Islet of Langerhans (tissue), 1 donor: ENCODE data around the gene RAB9A.
"Not testable (repeated sequence)": the region's sequence is repeated elsewhere in the genome, so short reads cannot be mapped to it uniquely, and the experiment has no call there.

Source experiments
- FAIRE-seq: peaks from one replicate; lab custom pipeline; 2011; peaks lifted over from hg19 to GRCh38; lab: Jason Lieb, UNC

RAB9A gene

DNA sequence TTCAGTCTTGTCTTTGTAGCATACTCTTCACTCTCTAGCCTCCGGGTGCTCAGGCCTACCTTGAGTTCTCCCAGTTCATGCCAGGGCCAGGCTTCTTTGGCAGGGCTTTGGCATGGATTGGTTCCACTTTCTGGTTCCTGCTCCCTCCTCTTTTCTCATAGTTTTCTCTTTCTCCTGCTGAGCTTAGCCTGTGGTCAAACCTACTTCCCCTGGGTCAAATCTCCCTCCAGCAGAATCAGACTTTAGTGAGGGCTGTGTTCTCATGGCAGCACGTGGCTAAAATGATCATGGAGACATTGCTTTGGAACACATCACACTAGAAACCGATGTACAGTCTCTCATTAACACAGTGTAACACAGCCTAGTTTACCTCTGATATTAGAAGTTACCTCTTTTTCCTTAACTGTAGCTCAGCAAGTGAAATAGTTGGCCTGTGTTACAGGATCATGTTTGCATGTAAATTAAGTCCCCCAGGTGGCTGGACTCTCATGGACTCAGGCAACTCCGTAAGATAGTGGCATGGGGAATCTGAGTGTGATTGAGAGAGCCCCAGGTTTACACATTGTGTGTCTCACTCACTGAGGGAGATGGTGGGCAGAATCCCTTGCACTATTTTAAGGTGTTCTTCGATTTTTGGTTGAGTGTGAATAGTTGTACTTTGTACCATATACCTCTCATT, 13.3 kb downstream of the RAB9A start:
- FAIRE-seq, result no peak

DNA sequence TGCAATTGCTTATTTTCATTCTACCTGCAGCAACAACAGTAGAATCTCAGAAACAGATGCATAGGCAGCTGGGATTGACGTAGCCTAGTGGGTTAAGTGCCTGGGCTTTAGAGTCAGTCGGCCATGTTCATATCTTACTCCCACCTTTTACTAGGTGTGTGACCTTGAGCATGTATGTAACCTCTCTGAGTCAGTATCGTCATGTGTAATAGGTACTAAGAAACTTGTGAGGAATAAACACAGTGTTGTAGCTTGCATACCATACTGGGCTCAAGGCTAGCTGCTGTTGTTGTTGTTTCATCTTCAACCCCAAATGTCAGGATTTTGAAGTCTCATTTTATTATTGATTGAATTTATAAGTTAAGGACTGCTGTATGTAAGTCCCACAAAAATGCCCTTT, 14.2 kb downstream of the RAB9A start:
- FAIRE-seq, result no peak

DNA sequence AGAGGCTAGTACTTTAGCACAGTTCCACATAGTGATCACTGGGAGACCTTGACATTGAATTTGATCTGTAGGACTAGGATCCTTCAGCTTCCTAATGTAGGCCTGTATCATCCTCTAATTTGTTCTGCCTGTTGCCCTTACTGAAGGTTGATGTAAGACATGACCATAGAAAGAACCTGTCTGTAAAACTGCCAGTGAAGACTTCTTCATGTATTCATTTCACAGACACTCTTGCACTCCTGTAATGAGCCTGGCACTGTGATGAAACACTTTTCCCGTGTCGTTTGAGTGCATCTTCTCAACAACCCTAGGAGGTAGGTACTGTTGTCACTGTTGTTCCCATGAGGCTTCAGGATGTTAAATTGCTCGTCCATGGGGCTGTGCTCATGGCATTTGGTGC, 14.7 kb downstream of the RAB9A start:
- no peak for FAIRE-seq

DNA sequence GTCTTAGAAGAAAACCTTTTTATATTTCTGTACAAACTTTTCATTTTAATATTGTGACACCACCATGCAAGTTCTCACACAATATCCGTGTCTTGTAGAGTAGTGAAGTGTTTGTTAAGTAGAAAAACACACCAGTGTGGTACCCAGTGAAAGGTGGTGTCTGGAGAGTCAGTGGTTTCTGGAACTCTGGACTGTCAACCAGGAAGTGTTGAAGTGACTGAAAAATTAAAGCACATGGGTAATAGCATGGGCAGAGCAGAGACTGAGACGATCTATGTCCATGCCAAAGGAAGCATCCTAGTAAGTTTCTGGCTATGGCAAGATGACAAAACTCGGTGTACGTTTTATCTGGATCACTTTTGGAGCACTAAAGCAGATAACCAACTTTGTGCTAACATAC, 22.2 kb downstream of the RAB9A start:
- FAIRE-seq, result no peak

DNA sequence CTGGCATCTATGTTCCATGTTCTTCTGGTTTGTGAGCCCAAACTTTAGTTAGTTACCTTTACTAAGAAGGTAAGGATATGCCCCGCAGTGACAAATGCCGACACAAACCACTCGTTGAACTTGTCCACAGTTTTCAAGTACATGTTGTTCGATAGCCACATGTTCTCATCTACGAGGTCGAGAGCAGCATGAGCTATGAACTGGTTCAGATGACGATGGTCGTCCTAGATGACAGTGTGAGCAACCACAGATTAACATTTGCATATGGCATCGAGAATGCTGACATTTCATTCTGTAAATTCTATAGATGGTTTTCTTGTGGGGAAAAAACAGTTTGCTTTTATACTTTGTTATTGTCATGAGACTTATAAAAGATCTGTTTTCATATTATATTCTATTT, 27.5 kb downstream of the RAB9A start:
- peak; percentile 68 for FAIRE-seq

DNA sequence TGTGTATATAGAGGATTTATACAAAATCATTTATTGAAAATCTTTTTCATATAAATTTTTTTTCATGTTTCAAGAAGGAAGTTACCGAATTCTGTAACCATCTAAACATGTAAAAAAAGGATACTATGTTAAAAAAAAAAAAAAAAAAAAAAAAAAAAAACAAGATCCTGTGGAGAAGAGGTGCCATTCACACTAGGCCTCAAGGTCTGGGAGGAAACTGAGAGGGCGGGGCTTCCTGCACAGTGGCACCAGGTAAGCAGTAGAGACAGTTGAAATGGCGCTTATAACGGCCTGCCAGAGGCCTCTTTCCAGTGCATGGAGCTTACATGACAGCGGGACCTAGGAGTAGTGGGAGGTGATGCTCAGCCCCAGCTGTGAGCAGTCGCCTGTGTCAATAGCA, 28.0 kb downstream of the RAB9A start:
- FAIRE-seq, result no peak

DNA sequence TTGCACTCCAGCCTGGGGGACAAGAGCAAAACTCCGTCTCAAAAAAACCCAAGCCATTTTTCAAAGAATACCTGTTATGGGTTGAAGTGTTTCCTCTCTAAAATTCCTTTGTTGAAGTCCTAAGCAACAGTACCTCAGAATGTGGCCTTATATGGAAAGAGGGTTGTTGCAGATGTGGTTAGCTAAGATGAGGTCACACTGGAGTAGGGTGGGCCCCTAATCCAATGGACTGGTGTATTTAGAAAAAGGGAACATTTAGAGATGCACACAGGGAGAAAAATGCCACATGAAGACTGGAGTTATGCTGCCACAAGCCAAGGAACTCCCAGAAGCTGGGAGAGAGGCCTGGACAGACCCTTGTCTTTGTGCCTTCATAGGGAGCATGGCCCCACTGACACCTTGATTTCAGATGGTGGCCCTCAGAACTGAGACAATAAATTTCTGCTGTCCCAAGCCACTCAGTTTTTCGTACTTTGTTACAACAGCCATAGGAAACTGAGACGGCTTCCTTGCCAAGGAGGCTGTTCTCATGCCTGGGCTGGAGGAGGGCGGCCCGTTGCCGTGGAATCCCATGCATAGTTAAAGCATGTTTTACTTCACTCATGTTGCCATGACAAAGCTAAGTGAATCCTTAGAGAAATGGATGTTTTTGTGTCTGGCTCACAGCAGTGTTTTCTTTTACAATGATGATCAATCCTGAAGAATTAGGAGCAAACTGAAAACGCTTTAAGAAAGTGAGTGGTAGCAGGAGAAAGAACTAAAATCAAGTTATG, 29.0 kb downstream of the RAB9A start:
- FAIRE-seq, result no peak

DNA sequence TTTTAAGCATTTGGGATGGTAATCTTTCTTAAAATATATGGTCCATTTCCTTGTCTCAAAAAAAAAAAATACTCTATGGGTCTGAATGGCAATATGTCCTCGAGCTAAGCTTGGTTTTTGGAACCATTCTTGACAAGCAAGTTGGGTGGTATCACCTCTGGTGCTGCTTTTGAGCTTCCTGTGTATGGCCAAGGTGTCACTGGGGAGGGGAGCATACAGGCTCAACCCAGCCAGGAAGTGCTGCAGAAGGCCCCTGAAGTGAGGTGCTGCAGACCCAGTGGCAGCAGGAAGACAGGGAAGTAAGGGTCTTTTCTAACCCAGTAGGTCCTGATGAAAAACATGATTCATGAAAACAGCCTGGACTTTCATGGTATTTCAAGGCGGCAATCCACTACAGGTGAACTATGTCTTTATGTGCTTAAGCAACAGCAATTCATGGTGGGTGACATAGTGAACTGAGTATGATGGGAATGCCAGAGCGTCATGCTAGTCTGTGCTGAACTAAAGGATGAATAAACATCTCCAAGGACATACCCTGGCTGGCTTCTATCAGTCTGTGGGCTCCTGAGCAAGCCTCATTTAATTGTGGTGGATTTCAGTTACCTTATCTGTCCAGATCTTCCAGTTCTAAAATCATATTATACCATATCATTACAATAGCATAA, 30.4 kb downstream of the RAB9A start:
- FAIRE-seq, result no peak

DNA sequence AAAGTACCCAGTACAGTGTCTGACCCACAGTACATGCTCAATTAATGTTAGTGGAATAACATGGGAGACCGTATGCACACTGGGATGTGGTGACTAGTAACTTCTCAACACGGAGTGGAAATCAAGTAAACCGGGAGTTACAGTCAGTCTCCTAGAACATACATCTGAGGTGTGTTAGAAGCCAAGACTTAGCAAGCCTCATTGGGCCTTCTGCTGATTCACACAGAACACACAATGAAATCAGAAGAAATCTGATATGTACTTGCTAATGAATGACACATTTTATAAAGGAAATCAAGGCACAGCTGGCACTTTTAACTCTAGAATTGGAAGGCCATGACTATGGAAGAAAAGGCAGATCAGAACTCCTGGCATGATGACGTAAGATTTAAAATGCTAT, 32.4 kb downstream of the RAB9A start:
- no peak for FAIRE-seq

DNA sequence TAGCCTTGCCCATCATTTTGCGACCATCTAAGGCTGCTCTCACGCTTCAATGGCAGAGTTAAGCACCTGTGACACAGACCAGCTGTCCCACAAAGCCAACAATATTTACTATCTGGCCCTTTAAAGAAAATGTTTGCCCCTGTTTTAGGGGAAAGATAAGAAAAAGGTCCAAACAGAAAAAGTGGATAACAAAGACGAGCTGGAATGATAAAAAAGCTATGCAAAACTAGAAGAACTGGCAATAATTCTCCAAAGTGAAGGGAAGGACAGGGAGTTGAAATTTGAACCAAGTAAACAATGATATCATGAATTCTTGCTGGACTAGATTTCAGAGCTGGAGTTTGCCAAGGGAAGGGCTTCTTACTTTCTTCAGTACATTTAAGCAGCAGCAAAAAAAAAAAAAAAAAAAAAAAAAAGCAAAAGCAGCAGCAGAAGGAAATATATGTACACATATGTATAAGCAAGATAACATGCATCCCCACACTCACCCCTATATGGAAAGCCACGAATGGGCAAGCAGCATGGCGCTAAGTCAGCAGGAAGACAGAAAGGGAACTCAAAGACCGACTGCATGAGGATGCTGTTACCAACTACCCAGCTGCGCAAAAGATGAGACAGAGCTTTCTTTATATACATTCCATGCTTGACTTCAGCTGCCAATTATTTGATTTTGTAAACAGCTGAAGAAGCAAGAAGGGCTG, 33.0 kb downstream of the RAB9A start:
- FAIRE-seq, result no peak

DNA sequence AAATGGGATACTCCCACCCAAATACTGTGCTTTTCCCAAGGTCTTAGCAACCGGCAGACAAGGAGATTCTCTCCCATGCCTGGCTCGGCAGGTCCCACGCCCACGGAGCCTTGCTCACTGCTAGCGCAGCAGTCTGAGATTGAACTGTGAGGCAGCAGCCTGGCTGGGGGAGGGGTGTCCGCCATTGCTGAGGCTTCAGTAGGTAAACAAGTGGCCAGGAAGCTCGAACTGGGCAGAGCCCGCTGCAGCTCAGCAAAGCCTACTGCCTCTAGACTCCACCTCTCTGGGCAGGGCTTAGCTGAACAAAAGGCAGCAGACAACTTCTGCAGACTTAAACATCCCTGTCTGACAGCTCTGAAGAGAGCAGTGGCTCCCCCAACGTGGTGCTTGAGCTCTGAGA, 36.0 kb downstream of the RAB9A start:
- FAIRE-seq, result not testable (repeated sequence)

DNA sequence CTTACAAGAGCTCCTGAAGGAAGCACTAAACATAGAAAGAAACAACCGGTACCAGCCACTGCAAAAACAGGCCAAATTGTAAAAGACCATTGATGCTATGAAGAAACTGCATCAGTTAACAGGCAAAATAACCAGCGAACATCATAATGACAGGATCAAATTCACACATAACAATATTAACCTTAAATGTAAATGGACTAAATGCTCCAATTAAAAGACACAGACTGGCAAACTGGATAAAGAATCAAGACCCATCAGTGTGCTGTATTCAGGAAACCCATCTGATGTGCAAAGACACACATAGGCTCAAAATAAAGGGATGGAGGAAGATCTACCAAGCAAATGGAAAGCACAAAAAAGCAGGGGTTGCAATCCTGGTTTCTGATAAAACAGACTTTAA, 37.7 kb downstream of the RAB9A start:
- FAIRE-seq, result not testable (repeated sequence)

DNA sequence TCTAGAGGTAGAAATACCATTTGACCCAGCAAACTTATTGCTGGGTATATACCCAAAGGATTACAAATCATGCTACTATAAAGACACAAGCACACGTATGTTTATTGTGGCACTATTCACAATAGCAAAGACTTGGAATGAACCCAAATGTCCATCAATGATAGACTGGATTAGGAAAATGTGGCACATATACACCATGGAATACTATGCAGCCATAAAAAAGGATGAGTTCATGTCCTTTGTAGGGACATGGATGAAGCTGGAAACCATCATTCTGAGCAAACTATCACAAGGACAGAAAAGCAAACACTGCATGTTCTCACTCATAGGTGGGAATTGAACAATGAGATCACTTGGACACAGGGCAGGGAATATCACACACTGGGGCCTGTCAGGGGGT, 41.6 kb downstream of the RAB9A start:
- FAIRE-seq, result not testable (repeated sequence)

DNA sequence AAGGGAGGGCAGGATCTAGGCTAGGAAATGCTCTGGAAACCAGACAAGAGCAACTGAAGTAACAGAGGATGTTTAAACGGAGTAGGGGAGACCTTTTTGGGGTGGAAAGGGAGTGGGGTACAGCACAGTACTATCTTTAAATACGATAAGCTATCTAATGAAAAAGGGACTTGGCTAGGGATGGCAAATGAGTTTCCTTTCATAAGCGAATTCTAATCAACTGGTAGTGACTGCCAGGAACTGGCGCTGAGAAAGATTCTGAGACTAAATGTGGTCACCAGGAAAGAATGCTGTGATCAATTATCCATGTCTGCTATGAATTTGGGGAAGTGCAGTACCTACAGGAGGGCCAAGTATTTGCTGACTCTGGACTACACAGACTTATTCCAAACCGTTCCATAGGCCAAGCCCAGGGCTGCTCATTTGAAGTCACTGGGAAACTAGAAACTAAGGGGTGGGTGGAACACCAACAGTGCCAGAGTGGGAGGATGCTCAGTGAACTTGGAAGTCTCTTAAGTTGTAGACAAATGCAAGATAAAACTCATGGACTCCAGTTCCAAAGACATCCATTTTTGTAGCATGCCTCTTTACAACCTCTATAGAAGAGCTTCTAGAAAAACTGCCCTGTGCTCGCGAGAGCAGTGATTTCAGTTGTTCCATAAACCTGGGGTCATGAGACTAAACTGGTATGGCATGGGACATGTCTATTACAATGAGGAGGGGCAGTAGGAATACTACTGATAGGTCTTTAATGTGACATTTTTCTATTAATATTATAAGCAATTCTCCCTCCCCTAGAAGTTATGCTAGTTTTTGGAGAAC, 43.5 kb downstream of the RAB9A start:
- FAIRE-seq, result no peak

DNA sequence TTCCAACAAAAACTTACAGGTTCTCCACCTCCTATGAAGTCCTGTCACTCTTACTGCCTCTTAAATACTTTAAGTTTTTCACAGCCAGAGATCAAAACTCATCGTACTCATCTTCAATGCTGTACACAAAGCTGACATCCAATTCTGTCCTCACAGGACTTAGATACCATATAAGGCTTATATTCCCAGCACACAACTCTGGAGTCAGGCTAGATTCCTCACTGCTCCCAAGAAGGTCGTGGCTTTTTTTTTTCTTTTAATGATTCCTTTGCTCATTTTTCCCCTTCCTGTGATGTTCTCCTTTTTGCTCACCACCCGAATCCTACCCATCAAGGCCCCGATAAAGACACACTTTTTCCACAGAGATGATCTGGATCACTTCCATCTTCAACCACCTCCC, 44.6 kb downstream of the RAB9A start:
- no peak for FAIRE-seq

DNA sequence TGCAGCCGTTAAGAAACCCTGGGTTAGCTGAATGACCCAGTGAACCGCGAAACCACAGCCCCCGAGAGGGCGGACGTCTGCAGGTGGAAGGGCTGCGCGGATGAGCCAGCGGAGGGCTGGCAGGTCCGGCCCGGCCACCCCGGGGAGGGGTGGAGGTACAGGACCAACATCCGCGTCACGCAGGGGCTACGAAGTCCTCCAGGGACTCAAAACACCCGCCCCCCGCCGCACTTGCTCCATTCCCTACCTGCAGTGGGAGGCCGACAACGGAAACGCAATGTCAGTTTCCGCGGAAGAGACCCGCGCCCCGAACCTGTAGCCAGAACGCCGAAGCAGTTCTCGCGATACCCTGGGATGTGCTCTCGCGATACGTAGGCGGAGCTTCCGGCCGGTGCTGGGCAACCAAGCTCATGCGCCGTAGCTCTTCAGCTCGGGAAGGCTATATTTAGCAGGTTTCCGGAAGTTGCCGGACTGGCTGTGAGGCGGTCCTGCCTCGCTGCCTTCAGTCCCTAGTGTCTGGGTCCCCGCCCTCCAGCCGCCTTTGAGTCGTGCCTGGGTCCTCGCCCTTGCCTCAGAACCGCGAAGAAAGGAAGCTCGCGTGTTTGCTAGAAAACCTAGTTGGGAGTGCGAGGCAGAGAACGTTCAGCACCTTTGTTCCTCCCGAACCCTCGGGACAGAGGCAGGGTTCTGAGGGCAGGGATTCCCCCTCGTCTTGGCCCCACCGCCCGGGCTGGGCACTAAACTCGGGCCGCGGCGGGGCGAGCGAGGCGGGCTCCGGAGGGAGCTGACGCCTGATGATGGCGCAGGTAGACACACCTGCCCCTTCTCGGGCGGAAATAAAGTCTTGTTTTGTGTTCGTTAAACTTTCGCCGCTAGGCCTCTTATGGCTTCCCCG, 45.6 kb downstream of the RAB9A start, which contains the start of the genes OFD1 and TRAPPC2:
OFD1 (plus strand) TSS at position 471 of the 895 bp plus-strand sequence; CDS start at position 795, 324 bp downstream.
TRAPPC2 (minus strand) TSS at position 343 of the 895 bp plus-strand sequence. CDS start 14,657 bp downstream, outside the sequence.
- FAIRE-seq, result peak; percentile 56

DNA sequence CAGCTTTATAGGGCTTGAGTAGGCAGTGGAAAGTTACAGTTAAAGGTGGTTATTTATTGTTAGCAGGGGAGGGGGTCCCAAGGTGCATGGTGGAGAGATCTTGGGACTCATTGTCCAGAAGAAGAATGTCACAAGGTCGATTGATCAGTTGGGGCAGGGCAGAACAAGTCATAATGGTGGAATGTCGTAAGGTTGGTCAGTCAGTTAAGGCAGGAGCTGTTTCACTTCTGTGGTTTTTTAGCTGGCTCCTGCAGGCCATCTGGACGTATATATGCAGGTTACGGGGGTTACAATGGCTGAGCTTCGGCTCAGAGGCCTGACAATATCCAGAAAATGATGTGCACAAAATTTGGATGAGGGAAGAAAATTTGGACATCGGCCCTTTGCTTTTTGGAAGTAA, 52.8 kb downstream of the RAB9A start:
- no peak for FAIRE-seq

DNA sequence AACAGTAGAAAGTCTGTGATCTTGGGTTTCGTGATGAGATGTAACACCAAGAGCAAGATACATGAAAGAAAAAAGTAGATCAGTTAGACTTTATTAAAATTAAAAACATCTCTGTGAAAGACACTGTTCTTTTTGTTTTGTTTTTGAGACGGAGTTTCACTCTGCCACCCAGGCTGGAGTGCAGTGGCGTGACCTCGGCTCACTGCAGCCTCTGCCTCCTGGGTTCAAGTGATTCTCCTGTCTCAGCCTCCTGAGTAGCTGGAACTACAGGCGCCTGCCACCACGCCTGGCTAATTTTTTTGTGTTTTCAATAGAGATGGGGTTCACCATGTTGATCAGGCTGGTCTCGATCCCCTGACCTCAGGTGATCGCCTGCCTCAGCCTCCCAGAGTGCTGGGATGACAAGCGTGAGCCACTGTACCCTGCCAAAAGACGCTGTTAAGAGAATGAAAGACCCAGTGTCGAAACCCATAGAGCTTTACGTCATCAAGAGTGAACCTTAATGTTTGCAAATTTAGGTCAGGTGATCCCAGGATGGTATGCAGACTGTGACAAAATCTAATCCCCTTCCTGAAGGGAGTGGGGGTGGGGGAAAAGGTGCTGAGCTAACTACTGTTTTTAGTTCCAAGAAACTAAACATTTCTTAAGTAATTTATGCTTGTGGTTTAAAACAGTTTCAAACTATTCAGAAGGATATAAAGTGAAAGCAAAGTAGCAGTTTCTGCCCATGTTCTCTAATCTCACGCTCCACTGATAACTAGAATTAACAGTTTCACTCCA, 53.7 kb downstream of the RAB9A start:
- no peak for FAIRE-seq

DNA sequence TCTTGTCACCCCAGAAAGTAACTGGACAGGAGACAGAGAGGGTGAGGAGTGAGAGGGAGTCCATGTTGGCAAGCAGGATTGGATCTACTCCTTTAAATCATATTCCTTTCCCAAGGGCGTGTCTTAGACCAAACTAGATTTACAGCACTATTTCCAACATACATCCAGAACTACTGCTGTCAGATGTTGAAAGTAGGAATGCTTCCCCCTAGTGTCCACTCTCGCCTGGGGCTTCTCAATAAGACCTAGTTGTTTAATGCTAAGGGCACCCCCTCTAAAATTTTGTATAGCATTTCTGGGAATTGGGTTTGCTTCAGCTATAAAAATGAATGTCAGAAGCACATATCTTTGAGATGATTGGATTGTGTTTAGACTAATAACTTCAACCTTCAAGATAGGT, 58.9 kb downstream of the RAB9A start:
- FAIRE-seq, result peak; percentile 55

DNA sequence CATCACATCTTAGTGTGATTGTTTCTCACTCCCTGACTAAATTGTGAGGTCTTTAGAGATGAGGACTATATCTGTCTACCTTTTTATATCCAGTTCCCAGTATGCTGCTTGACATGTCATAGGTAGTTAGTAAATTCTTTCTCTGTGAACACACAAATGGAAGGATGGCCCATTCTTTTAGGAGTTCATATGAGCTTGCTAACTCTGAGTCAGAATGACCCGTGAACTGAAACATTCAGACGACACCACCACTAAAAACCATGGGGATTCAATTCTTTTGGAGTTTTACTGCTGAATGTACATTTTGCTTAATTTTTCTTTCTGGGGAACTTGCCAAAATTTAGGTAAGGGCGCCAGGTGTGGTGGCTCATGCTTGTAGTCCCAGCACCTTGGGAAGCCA, 59.6 kb downstream of the RAB9A start:
- FAIRE-seq, result no peak
